Astrocyte of the spinal cord (primary cell): ENCODE measurements around the gene BMPR1B.

ENCODE experiments used
- DNase-seq: peaks from one replicate; pipeline ENCODE4 v3.0.0; 2011; ENCODE audit warnings: low read depth, low spot score
- H3K4me3 ChIP-seq: 2 replicates; pipeline ENCODE4 v1.5.1; 2011; ENCODE audit warnings: low read depth, mild to moderate bottlenecking, low read length, moderate library complexity
- CTCF ChIP-seq: IDR thresholded peaks from 2 replicates; pipeline ENCODE4 v1.5.1; 2012; ENCODE audit warnings: low read depth, mild to moderate bottlenecking, low read length, inconsistent platforms
- in situ Hi-C: cut with HindIII; loops from 2 replicates; pipeline ENCODE4 v1.10.0; 2017; ENCODE audit warnings: low sequenced_read_pairs

The BMPR1B gene

DNA sequence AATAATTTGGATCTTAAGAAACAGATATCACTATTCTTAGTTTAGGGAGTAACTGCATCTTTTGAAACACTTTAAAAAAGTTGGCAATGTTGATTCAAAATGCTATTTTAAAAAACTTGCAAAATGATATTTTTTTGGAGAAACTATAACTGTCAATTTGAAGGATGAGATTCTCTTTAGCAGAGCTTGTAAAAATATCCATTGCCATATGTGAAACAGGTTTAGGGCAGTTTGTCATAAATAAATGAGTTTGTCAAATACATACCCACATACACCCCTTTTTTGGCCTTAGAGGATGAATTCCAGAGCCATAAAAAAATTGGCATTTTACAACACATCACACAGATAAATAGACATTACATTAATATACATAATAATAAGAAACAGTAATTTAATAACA lies 174.6 kb downstream of the BMPR1B start:
- no peak overlapping the region for H3K4me3 ChIP-seq
- TF ChIP-seq CTCF, result no peak
- no peak for DNase-seq
- in situ Hi-C loops, result no loop called here

DNA sequence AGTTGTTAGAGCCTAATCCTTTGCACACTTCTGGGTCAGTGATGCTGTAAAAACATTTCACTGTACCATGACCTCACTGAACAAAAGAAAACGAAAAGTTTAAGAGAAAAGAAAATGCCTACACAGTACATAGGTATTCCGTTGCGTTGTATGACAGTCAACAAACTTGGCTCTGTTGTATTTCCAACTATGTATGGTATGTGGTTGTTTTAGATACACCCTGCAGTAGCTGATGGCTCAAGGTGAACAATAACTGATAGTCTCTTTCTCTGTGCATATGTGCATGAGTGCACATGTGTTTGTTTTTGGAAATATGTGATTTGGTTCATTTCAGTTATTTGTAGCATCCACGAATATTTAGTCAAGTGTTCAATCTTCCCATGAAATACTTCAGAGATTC lies 176.0 kb downstream of the BMPR1B start:
- in situ Hi-C loops, result no loop called here
- H3K4me3 ChIP-seq, result no peak overlapping the region
- DNase-seq, result no peak
- TF ChIP-seq CTCF, result no peak

- TF ChIP-seq CTCF, result no peak
- peak; percentile 70 for DNase-seq
- H3K4me3 ChIP-seq, result no peak overlapping the region
- in situ Hi-C loops, result no loop called here
Observed at GRCh38 chr4:94934201-94934600, 176.4 kb downstream of the BMPR1B start.

- H3K4me3 ChIP-seq, result no peak overlapping the region
- no peak for TF ChIP-seq CTCF
- in situ Hi-C loops, result no loop called here
- peak; percentile 25 for DNase-seq
Observed at GRCh38 chr4:94934864-94935263, 177.1 kb downstream of the BMPR1B start.

DNA sequence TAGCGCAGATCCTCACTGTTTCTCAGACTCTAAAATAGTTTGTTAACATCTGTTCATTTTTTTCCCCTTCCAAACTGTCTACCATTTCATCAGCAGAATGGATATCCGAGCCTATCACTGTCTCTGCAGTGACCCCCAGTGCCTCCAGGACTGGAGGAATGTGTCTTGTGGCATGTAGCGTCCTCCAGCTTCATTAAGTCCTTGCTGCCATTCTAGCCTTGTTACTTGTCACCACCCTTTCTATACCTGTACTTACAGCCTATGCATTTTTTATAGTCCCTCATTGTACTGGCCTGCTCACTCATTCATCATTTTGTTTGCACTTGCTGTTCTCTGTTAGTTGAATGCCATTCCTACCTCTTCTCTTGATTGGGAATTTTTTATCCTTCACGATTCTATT lies 179.1 kb downstream of the BMPR1B start:
- in situ Hi-C loops, result no loop called here
- no peak for TF ChIP-seq CTCF
- no peak overlapping the region for H3K4me3 ChIP-seq
- no peak for DNase-seq

- TF ChIP-seq CTCF, result no peak
- DNase-seq, result peak; percentile 56
- no peak overlapping the region for H3K4me3 ChIP-seq
- in situ Hi-C loops, result no loop called here
Observed at GRCh38 chr4:94939791-94940519, 182.2 kb downstream of the BMPR1B start.
